ENCODE data around the gene TXNRD3.

GRCh38 chr3:126634803-126635202 is 20.1 kb downstream of the TXNRD3 start:
- TF ChIP-seq EZH2 (IDR thresholded peaks at IDR 0.05), result no peak
- no peak for TF ChIP-seq FOXP2 (optimal IDR thresholded peaks at IDR 0.05; ENCODE audit: control extremely low read depth, extremely low read length, insufficient read depth)

Data from SK-N-MC (cell line).